ENCODE data around the gene TRABD2B. TPM values are rescaled to one million over a fixed set of nuclear protein-coding genes. Genes with fewer than 3 reads are reported as not detected.
A peak's percentile ranks its signal among the peaks of the same experiment; 100 is the strongest.

TRABD2B gene
- total and polyA plus RNA-seq, 2 of the 13 experiments (the other 11 are each of a cell fraction or from before 2014, with no cell fraction given): 0.04 TPM; not detected in 1

GRCh38 chr1:47819574-47819888 is 177.7 kb downstream of the TRABD2B start (continued):
- peak; percentile 70 for TF ChIP-seq PHF21A (CRISPR knock-in tag; IDR thresholded peaks at IDR 0.05)
- TF ChIP-seq FUBP1 (CRISPR knock-in tag; IDR thresholded peaks at IDR 0.05; ENCODE audit: borderline replicate concordance): no peak
- TF ChIP-seq HES4 (CRISPR knock-in tag; IDR thresholded peaks at IDR 0.05; ENCODE audit: borderline replicate concordance): 0 out of 2 replicates have a peak, but pooled peaks have one; percentile 48
- peak; percentile 45; the same call in 1 of the 2 replicates for TF ChIP-seq NCOA2 (CRISPR knock-in tag; IDR thresholded peaks at IDR 0.05)
- TF ChIP-seq PAX8 (CRISPR knock-in tag; IDR thresholded peaks at IDR 0.05; ENCODE audit: borderline replicate concordance): no peak
- no peak for TF ChIP-seq ZNF335 (CRISPR knock-in tag; IDR thresholded peaks at IDR 0.05)
- no peak for TF ChIP-seq SKI (IDR thresholded peaks at IDR 0.05; ENCODE audit: partially characterized antibody)
- TF ChIP-seq AHDC1 (CRISPR knock-in tag; IDR thresholded peaks at IDR 0.05; ENCODE audit: borderline replicate concordance): peak; percentile 75; the same call in 1 of the 2 replicates
- no peak for TF ChIP-seq NPAS2 (CRISPR knock-in tag; IDR thresholded peaks at IDR 0.05; ENCODE audit: borderline replicate concordance)
- no peak for TF ChIP-seq NFAT5 (CRISPR knock-in tag; IDR thresholded peaks at IDR 0.05)
- no peak for TF ChIP-seq ZNF616 (CRISPR knock-in tag; IDR thresholded peaks at IDR 0.05; ENCODE audit: low read depth)
- no peak for TF ChIP-seq RBM39 (IDR thresholded peaks at IDR 0.05; ENCODE audit: low read depth, low read length, poor library complexity, severe bottlenecking)
- TF ChIP-seq ZNF383 (CRISPR knock-in tag; IDR thresholded peaks at IDR 0.05; ENCODE audit: borderline replicate concordance): no peak
- peak; percentile 80 for TF ChIP-seq HOMEZ (CRISPR knock-in tag; IDR thresholded peaks at IDR 0.05; ENCODE audit: low read depth)
